AG04449 (cell line): Measurements from ENCODE around the gene PPP1R17.
A peak's percentile ranks its signal among the peaks of the same experiment; 100 is the strongest.

ENCODE experiments used
- CTCF ChIA-PET: fragments of 350-600 bp; formaldehyde crosslinking; extraction: SDS; loops from one replicate; lab custom pipeline; 2021; ENCODE audit warnings: antibody characterized with exemption; lab: Yijun Ruan, JAX
- POLR2A ChIA-PET: fragments of 400-600, 350-600 bp; formaldehyde crosslinking; extraction: SDS; loops from one replicate; lab custom pipeline; 2020; ENCODE audit warnings: antibody characterized with exemption, inconsistent platforms; lab: Yijun Ruan, JAX
- DNase-seq: peaks from one replicate; pipeline ENCODE4 v3.0.0-alpha.2; 2010; ENCODE audit warnings: low read depth, low spot score
- H3K4me3 ChIP-seq: 2 replicates; pipeline ENCODE4 v1.5.1; 2011; ENCODE audit warnings: low read depth, mild to moderate bottlenecking, control low read depth, low read length
- CTCF ChIP-seq: IDR thresholded peaks from one replicate; pipeline ENCODE4 v1.5.1; 2011; ENCODE audit warnings: mild to moderate bottlenecking, moderate library complexity, low read length, control low read depth, inconsistent platforms; ENCODE audit not compliant: insufficient read depth; ENCODE audit errors: missing control alignments

Gene PPP1R17

GRCh38 chr7:31687024-31687748 lies at the start of gene PPP1R17:
Gene PPP1R17, plus strand, starts transcription at chr7:31687215. Its CDS starts 5,227 bp downstream, at chr7:31692442.
- POLR2A ChIA-PET = no interaction called here
- no peak for DNase-seq
- CTCF ChIA-PET = interaction anchor here (0.7 to 0.8 kb wide), 2 partner anchors 40 to 523 kb away, joined by 3 read pairs; no protein-coding TSS in a partner anchor
- H3K4me3 ChIP-seq = no peak within 1 kb of the TSS
- no peak for TF ChIP-seq CTCF

GRCh38 chr7:31640381-31640780 lies 46.6 kb upstream of the PPP1R17 start:
- ChIA-PET CTCF (interaction anchor here (1.5 kb wide), 1 partner anchor 94 kb away, joined by 5 read pairs; no protein-coding TSS in a partner anchor), POLR2A (no interaction called here)
- TF ChIP-seq CTCF = no peak
- DNase-seq = no peak
- H3K4me3 ChIP-seq = no peak overlapping the region

- TF ChIP-seq CTCF = no peak
- H3K4me3 ChIP-seq = no peak overlapping the region
- DNase-seq = no peak
- ChIA-PET CTCF (interaction anchor here (4.0 kb wide), 1 partner anchor 8 kb away, joined by 21 read pairs; no protein-coding TSS in a partner anchor), POLR2A (no interaction called here)
Measured at GRCh38 chr7:31642681-31643115, 44.3 kb upstream of the PPP1R17 start.

GRCh38 chr7:31646942-31647341 lies 40.1 kb upstream of the PPP1R17 start:
- ChIA-PET CTCF (interaction anchor here (0.9 to 1.5 kb wide), 5 partner anchors 13 to 563 kb away, joined by 3 to 6 read pairs (median 3); no protein-coding TSS in a partner anchor), POLR2A (no interaction called here)
- no peak overlapping the region for H3K4me3 ChIP-seq
- no peak for TF ChIP-seq CTCF
- DNase-seq = no peak

- no peak for TF ChIP-seq CTCF
- H3K4me3 ChIP-seq = no peak overlapping the region
- DNase-seq = no peak
- POLR2A ChIA-PET = no interaction called here
- CTCF ChIA-PET = interaction anchor here (0.9 to 1.5 kb wide), 4 partner anchors 13 to 560 kb away, joined by 3 to 6 read pairs (median 3); no protein-coding TSS in a partner anchor
Measured at GRCh38 chr7:31647511-31647910, 39.5 kb upstream of the PPP1R17 start.

GRCh38 chr7:31648288-31648687 lies 38.7 kb upstream of the PPP1R17 start:
- DNase-seq = no peak
- ChIA-PET POLR2A (no interaction called here), CTCF (interaction anchor here (0.6 to 3.6 kb wide), 12 partner anchors 10 to 562 kb away, joined by 3 to 27 read pairs (median 6); no protein-coding TSS in a partner anchor)
- no peak overlapping the region for H3K4me3 ChIP-seq
- TF ChIP-seq CTCF = peak; percentile 8
